ENCODE data around the gene NPHP1.

The NPHP1 gene

DNA sequence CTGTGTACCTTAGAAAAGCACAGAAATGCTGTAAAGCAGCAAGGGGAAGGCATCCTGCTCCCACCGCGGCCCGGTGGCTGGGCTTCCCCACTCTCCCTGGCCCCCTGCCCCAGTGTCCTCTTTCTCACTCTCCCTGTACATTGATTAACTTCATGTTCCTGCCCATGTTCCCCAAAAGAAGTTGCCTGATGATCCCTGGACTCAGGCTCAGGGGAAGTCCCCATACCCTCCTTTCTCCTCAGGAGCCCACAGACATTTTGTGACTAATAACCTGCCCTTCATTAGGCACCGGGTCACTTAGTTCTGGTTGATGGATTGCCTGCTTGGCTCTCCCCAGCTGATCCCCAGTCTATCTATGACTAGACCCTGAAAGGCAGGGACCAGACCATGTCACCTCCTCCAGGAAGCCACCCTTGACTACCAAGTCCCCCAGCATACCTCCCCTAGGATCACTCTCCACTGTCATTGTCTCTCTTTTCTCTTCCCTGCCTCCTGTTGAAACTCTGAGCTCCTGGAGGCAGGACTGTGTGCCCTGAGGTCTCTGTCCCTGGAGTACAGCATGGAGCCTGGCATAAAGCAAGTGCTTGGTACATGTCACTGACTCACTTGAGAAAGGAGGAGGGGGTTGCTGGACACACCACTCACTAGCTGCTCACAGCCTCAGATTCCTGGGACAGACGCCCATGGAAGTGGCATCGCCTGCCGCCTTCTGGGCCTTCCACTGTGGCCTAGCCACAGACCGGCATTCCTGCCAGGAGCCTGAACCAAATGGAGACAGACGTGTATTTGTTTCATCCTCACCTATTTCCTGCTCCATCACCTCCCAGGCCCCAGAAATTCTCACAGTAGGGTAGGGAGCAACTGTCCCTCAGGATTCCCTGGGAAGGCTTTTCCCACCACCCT, 102.7 kb downstream of the NPHP1 start:
- H3K27ac ChIP-seq, result peak overlapping the region; percentile 35; the same call in 1 of the 2 replicates
- TF ChIP-seq, protein P1, sequence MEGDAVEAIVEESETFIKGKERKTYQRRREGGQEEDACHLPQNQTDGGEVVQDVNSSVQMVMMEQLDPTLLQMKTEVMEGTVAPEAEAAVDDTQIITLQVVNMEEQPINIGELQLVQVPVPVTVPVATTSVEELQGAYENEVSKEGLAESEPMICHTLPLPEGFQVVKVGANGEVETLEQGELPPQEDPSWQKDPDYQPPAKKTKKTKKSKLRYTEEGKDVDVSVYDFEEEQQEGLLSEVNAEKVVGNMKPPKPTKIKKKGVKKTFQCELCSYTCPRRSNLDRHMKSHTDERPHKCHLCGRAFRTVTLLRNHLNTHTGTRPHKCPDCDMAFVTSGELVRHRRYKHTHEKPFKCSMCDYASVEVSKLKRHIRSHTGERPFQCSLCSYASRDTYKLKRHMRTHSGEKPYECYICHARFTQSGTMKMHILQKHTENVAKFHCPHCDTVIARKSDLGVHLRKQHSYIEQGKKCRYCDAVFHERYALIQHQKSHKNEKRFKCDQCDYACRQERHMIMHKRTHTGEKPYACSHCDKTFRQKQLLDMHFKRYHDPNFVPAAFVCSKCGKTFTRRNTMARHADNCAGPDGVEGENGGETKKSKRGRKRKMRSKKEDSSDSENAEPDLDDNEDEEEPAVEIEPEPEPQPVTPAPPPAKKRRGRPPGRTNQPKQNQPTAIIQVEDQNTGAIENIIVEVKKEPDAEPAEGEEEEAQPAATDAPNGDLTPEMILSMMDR (conservative IDR thresholded peaks at IDR 0.05), result no peak
- TF ChIP-seq ZFX (IDR thresholded peaks at IDR 0.05), result no peak

DNA sequence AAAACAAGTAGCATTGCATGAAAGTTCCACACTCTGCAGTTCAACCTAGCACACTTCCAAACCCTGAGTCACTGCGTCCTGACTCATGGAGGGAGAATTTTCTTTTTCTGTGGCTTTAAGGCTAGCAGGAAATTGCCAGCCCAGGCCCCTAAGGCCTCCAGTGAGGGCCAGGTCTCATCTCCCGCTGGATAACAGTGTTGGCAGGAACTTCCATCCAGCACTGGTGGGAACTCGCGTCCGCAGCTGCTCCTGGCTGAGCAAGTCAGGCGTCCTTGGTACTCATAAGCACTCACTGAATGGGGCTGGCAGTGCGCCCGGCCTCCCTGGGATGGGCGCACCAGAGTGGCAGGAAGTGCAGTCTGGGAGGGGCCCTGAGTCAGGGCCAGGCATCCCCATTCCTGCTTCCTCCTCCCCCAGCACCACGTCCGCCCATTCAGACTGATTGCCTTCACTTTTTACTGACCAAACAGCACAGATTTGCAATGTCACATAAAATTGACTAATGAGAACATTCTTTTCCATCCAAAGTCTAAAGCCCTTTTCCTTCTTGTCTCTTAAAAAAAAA, 103.5 kb downstream of the NPHP1 start:
- no peak for TF ChIP-seq ZFX (IDR thresholded peaks at IDR 0.05)
- TF ChIP-seq, protein P1 (conservative IDR thresholded peaks at IDR 0.05), result no peak
- peak overlapping the region; percentile 35 for H3K27ac ChIP-seq

DNA sequence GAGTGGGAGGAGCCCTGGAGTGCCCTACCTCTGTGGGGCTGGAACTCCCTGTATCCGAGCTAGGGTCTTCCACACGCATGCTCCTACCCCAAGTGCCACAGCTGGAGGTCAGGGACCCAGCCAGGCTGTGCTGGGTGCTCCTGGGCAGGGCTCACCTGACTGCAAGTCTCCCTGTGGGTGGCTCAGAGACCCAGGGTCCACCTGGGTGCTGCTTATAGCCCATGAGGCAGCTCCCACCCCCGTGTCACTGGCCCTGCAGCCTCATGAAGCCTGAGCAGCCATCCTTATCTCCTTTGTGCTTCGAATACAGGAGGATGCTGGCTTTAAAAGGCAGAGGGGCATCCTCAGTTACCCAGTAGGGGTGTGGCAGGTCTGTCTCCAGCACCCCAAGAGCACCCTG, 103.9 kb downstream of the NPHP1 start:
- H3K27ac ChIP-seq, result peak overlapping the region; percentile 35

DNA sequence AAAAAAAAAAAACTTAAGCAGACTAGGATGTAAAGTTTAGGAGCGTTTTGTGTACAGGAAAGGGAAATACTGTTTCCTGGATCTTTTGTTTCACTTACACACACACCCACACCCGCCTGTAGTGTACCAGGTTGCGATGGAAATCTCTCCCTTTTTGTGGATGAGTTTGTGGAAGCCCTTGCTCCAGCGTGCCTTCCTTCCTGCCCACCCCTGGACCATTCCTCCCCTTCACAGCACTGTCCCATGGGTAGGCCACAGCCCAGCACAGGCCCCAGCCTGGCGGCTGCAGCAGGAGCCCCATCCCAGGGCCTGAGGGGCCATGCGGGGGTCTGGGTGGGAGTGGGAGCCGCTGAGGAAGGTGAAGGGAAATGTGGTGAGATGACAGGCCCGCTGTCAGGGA, 104.3 kb downstream of the NPHP1 start:
- TF ChIP-seq, protein P1 (conservative IDR thresholded peaks at IDR 0.05), result no peak
- no peak for TF ChIP-seq ZFX (IDR thresholded peaks at IDR 0.05)
- peak overlapping the region; percentile 35; the same call in 1 of the 2 replicates for H3K27ac ChIP-seq

DNA sequence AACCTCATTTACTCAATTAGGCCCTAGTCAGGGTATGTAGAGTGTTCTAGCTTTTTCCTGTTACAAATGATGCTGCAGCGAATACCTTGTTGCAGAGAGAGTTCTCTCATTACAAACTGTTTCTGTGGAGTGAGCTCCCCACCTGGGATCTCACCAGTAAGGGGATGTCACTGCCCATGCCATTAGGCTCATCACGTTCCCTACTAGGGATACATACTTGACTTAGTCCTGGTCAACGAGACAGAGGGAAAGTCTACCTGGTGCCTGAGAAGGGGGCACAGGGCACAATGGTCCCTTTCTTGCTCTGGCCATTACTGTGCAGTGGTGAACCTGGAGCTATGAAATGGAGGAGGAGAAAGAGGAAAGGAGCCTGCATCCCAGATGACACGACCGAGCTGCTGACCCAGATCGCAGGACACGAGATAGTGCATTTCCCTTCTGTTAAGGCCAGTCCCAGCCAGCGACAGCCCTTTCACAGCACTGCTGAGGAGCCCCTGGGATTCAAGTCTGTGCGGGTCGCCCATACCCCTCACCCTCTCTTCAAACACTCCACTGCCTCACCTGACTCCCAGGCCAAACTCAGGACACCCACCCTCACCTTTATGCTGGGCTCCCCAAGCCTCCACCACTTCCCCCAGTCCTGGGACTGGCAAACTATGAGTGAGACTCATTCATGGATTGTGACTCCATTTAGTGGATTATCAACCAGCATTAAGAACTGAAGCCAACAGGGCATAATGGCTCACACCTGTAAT, 105.2 kb downstream of the NPHP1 start:
- TF ChIP-seq, protein P1 (conservative IDR thresholded peaks at IDR 0.05), result no peak
- TF ChIP-seq ZFX (IDR thresholded peaks at IDR 0.05), result no peak
- H3K27ac ChIP-seq, result no peak overlapping the region

DNA sequence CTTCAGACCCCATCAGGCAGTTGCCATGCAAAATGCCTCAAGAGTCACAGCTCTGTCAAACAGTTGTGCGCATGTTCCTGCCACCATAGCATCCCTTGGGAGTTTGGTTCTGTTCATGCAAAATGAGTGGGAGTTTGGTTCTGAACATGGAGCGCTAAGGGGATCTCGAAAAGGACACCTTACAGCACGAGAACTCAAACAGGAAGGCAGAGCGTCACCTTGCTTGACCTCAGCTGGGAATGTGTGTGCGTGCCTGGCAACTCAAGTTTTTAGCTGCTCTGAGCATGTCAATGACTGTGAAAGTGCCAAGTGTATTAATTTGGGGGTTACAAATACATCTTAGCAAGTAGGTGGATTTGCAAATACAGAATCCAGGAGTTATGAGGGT, 105.8 kb downstream of the NPHP1 start:
- H3K27ac ChIP-seq, result no peak overlapping the region
- TF ChIP-seq, protein P1 (conservative IDR thresholded peaks at IDR 0.05), result no peak
- TF ChIP-seq ZFX (IDR thresholded peaks at IDR 0.05), result no peak

DNA sequence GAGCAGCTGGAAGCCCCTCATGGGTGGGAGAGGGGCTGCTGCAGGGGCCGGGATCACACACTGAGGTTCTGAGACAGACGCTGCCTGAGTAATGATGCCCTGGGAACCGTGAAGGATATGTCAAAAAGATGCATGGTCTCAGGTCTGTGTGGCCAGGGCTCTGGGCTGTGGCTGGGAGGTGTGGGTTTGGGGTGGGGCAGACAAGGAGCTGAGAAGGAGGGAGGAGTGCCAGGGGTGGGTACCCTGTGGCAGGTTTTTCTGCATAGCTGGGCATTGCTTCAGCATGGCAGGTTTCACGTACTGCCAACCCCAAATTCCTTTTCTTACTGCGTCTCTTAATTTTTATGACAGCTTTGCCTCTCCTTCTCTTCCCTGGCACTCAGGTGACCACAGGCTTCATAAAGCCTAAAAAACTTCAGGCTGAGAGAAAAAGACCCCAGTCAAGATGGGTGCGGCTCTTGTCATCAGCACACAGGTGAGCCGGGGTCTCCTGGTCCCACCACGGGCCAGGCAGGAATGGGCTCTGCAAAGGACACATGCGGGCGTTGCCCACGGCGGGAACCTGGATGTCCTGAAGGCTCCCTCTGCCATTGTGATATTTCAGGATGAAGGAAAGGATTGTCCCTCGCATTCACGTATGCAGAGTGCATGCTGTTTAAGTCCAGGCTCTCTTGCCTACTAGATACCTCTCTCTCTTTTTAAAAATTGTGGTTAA, 107.2 kb downstream of the NPHP1 start:
- TF ChIP-seq ZFX (IDR thresholded peaks at IDR 0.05), result no peak
- TF ChIP-seq, protein P1 (conservative IDR thresholded peaks at IDR 0.05), result no peak
- H3K27ac ChIP-seq, result no peak overlapping the region

All from C4-2B (cell line).